T follicular helper cell (primary cell): ENCODE results near the gene CPM.
"Not testable (repeated sequence)": the region's sequence is repeated elsewhere in the genome, so short reads cannot be mapped to it uniquely, and the experiment has no call there.

Source experiments
- DNase-seq: peaks from one replicate; pipeline ENCODE4 v3.0.0-alpha.2; 2020; ENCODE audit warnings: low read depth

The CPM gene

DNA sequence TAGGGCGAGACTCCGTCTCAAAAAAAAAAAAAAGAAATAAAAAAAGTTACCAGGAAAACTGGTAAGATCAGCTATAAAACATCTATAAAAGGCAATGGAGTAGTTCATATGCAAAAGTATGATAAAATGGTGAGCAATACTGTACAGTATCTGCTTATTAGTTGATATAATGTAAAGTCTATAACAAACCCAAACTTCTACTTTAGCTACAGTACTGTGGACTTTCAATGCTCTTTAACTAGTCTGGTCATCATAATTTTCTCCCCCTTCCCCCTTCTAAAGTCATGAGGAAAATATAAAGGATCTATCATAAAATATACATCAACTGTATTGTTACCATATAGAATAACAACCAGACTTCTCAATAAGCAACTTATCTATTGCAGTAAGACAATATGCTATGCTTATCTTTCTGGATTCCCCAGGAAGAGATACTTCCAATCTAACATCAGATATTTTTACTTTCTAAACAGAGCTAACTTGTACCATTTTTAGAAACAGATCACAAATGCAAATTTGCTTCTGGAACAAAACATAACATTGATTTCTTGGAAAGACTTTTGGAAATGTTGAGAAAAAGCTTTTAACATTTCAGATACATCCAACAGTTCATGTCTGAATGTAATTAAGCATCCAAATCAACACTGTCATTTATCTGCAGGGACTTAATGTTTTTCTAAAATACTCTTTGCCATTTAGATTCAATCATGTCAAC is 81.2 kb downstream of the CPM start:
- DNase-seq = no peak

DNA sequence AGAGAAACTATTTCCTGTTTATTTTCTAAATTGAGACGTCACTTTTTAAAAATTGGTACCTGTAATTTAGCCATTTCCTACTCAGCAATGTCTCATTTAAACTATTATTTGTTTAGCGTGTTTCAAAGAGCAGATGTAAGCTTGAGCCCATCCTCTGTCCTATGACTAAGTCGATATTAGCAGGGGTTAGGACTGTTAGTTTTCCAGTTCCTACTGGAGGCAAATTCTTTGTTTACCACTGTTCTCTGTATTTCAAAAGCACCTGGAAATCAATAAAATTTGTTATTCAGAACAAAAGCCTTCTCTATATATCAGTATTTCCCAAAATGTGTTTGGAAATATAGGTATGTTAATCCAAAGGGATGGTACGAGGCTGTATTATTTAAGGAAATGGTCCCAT is 82.6 kb downstream of the CPM start:
- no peak for DNase-seq

DNA sequence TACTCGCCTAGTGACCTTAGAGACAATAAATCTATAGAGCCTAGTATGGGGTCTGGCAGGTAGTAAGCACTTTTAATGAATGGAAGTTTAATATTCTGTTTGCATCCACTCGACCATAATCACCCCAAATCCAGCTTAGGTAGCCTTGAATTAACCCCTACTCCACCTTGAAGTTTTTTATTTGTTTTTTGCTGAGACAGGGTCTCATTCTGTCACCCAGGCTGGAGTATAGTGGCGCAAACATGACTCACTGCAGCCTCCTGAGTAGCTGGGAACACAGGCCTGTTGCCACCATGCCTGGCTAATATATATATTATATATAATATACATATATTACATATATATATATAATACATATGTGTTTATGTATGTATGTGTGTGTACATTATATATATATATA is 86.2 kb downstream of the CPM start:
- DNase-seq = no peak

DNA sequence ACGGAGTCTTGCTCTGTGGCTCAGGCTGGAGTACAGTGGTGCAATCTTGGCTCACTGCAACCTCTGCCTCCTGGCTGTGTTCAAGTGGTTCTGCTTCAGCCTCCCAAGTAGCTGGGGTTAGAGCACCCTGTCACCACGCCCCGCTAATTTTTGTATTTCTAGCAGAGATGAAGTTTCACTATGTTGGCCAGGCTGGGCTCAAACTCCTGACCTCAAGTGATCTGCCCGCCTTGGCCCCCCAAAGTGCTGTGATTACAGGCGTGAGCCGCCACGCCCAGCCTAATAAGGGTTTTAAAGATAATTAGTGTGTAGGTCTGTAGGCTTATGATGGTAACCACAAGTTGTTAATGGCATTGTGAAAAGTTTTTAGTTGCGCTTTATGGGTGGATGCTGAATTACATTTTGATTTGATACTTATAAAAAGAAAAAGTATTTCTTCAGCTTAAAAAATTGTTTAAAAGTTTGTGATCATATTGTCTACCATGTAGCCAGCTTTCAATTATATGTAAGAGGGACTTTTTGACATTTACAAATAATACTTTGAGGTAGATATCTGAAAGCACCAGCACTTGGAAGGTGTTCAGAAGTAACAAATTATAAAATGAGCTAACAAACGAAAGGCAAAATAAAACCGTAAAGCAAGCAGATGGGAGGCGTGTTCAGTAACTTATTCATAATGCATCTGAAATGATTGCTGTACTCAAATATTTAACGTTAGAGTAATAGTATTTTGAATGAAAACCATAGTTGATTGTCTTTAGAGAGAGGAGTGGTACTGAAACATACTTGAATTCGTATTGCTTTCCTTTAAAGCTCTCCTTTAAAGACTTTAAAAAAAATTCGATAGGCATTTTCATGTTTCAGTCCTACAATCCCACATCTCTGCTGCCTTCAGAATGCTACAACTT is 87.9 kb downstream of the CPM start:
- DNase-seq = no peak

DNA sequence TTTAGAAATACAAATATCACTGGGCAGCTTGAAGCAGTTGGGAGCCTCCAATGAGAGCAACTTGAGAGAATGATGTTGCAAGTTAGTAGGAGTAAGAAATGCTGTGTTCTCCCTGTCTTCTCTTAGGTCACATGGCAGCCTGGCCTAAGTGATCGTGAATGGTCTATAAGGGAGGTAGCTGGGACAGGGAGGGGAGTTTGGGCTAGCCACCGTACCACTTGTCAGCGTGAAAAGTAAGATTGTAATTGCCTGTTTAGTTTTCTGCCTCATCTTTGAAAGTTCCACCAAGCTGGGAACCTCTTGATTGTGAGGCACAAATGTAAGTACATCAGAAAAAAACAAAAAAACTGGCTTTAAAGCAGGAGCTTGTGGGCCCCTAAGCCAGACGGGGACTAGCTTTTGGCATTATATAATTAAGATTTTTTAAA is 88.6 kb downstream of the CPM start:
- no peak for DNase-seq

DNA sequence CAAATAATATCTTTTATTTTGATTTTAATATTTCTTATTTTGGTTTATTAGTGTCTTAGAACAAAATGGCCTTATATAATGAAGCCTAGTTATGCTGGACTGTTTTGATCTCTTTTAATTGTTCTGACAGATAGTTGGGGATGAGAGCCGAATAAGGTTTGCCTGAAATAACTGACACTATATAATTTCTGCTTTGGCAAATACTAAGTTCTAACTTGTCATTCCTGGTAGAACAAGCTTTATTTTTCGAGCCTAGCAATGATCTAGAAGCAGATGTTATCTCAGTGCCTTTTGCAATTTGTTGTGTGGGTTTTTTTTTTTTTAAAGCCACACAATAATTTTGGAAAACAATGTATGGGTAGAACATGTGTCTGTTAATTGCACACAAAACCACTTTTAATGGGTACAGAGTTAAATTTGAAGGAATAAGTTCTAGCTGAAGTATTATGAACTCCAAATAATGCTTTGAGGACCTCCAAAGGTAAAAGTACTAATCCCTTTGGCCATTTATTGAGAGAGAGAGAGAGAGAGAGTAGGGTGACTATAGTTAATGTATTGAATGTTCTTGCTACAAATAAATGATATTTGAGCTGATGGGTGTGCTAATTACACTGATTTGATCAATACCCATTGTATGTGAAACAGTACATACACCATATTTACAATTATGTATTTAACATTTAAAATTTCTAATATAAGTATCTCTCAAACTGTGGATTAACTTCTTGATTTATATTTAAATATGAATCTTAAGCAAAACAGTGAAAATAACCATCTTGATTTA is 90.0 kb downstream of the CPM start:
- DNase-seq = no peak

DNA sequence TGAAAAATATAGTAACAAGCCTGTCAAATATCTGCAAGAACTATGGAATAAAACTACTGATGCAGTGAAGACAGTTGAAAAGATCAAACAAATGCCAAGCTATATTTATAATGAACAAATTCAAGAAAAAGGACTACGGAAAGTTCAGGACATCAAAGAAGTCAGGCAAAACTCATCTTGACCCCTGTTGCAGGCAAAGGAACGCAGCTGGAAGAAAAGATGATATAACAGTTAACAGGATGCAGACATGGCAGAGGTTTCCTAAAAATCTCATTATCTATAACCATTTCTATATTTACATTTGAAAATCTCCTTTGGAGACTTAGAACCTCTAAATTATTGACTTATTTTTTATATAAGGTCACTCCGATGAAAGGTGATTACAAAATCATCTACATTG is 90.8 kb downstream of the CPM start:
- DNase-seq = no peak

DNA sequence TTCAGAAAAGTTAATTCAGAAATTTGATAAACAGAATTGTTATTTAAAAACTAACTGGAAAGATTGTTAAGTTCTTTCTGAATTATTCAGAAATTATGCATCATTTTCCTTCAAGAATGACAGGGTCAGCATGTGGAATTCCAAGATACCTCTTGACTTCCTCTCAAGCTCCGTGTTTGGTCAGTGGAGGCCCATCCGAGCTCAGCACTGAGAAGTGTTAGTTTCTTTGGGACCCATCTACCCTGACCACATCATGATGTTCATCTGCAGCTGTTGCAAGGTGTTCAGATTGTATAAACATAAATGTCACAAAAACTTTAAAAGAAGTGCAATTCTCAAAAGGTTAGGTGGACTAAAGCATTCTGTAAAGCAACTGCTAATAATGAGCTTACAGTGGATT is 91.3 kb downstream of the CPM start:
- DNase-seq = no peak

DNA sequence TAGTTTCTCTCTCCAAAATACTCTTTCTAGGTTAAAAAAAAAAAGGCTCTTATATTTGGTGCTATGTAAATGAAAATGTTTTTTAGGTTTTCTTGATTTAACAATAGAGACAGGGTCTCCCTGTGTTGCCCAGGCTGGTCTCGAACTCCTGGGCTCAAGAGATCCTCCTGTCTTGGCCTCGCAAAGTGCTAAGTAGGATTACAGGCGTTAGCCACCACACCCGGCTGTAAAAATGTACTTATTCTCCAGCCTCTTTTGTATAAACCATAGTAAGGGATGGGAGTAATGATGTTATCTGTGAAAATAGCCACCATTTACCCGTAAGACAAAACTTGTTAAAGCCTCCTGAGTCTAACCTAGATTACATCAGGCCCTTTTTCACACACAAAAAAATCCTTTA is 91.8 kb downstream of the CPM start:
- DNase-seq = not testable (repeated sequence)

DNA sequence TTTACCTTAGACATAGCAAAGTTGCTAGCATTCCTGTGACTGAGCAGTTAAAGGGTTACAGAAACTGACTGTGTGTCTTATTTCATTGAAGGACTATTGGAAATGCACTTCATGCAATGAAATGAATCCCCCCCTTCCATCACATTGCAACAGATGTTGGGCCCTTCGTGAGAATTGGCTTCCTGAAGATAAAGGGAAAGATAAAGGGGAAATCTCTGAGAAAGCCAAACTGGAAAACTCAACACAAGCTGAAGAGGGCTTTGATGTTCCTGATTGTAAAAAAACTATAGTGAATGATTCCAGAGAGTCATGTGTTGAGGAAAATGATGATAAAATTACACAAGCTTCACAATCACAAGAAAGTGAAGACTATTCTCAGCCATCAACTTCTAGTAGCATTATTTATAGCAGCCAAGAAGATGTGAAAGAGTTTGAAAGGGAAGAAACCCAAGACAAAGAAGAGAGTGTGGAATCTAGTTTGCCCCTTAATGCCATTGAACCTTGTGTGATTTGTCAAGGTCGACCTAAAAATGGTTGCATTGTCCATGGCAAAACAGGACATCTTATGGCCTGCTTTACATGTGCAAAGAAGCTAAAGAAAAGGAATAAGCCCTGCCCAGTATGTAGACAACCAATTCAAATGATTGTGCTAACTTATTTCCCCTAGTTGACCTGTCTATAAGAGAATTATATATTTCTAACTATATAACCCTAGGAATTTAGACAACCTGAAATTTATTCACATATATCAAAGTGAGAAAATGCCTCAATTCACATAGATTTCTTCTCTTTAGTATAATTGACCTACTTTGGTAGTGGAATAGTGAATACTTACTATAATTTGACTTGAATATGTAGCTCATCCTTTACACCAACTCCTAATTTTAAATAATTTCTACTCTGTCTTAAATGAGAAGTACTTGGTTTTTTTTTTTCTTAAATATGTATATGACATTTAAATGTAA is 93.5 kb downstream of the CPM start:
- DNase-seq = no peak

DNA sequence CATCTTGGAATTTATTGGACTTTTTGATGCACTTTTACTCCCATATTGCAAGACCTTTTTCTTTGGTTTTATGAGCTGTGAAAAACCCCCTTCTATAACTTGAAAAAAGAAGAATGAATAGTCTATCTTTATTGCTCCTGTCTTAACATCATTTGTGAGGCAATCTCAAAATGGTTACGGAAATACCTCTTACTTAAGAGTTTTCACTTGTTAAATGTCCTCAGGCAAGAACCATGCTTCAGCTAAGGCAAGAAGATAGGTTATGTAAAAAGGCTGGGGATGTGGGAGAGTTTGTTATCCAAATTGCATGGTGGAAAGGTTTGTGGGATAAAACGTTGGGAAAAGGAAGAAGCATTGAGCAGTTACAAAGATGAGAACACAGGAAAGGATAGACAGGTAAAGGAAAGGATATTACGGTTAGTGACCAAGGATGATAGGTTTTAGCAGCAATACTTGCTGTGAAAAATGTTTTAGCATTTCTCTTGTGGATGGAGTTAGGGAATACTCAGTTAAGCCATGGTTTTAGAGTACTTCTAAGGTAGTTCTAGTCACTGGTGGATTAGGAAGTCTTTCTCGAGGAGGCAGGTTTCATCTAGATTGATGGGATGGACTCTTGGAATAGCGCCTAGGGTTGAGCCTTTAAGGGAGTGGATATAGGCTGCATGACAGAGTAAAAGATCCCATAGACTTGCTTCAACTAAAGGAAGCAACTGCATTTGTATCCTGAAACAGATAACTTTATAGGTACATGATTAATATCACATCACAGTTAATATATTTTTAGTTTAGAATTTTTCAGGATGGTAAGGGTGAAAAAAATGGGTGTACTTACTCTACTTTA is 94.7 kb downstream of the CPM start:
- DNase-seq = no peak

DNA sequence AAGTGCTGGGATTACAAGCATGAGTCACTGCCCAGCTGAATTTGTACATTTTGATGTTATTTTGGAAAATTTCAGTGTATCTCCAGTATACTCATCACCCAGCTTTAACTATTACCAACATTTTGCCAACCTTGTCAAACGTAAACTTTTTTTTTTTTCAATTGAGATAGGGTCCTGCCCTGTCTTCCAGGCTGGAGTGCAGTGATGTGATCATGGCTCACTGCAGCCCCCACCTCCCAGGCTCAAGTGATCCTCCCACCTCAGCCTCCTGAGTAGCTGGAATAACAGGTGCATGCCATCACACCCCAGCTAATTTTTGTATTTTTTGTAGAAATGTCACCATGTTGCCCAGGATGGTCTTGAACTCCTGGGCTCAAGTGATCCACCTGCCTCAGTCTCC is 95.8 kb downstream of the CPM start:
- DNase-seq = no peak

DNA sequence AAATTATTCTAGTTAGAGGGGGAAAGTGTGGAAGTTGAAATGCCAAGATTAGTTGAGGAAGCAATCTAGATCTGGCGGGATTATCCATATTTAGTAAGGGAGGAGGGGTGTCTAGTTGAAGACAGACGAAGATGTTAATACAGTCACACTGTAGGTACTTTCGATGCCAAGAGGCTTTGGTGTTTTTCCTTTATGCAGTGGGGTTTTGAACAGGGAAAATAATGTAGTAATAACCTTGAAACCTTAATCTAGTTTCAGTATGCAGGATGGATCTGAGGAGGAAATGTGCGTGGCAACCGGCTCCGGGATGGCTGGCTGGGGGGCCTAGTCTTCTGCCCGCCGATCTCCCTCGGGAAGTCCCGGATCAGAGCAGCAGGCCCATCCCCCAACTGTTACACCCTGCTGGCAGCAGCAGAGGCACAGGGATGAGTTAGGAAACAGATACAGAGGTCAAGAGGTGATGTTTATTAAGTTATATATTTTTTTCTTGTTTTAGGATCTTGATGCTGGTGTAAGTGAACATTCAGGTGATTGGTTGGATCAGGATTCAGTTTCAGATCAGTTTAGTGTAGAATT is 97.5 kb downstream of the CPM start:
- no peak for DNase-seq

DNA sequence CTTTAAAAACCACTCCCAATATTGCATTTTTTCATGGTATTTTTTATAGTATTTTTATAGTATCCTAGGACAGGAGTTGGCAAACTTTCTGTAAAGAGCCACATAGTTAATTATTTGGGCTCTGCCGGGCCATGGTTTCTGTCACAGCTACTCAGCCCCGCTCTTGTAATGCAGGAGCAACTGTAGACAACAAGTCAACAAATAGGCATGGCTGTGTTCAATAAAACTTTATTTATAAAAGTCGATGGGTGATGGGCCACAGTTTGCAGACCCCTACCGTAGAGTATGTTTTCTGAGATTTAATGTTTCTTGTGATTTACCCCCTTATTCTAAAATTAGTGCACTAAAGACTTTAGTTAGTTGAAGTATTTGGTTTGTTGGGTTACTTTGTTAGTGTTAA is 99.5 kb downstream of the CPM start:
- DNase-seq = no peak

DNA sequence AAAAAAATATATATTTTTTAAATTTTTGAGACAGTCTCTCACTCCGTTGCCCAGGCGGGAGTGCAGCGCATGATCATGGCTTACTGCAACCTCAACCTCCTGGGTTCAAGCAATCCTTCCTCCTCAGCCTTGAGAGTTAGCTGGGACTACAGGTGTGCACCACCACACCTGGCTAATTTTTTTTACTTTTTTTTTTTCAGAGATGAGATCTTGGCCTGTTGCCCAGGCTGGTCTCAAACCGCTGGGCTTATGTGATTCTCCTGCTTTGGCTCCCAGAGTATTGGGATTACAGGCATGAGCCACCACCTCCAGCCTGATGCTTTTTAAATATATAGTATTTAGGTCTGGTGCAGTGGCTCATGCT is 100.5 kb downstream of the CPM start:
- DNase-seq = no peak

DNA sequence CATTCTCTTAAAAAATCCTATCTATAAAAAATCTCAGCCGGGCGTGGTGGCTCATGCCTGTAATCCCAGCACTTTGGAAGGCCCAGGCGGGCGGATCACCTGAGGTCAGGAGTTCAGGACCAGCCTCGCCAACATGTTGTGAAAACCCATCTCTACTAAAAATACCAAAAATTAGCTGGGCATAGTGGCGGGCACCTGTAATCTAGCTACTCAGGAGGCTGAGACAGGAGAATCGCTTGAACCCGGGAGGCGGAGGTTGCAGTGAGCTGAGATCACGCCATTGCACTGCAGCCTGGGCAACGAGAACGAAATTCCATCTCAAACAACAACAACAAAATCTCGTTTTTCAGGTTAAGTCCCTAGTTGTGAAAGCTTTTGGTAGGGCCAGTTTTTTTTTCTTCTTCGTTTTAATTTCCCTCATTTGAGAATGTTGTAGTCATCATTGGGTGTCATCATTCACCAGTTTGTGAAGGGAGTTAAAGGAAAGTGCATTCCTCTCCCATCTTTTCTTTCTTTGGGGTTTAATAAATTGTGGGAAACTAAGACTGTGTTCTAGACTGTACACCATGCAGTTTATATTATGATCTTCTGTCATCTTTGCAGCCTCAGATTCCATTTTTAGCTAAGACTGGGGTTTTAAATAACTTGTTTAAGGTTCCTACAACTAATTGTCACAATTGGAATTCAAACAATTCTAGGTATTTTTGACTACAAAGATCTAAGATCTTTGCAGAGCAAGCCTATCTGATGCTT is 101.0 kb downstream of the CPM start:
- no peak for DNase-seq

DNA sequence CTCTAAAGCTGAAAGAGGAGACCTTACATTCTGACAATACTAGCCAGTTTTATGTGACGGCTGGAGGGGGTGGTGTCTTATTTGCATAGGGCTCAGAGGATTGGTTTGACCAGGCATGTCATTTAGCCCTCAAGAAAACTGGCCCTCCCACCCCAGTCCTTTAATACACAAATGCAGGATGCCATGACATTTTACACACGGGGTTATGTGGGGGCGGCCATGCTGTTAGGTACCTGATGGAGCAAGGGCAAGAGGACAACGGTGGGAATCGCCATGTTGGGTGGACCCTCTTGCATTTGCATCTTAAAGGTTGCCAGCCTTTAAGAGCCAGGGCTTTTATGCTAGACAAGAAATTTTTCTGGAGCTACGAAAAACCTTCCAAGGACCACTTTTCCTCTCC is 101.7 kb downstream of the CPM start:
- no peak for DNase-seq

DNA sequence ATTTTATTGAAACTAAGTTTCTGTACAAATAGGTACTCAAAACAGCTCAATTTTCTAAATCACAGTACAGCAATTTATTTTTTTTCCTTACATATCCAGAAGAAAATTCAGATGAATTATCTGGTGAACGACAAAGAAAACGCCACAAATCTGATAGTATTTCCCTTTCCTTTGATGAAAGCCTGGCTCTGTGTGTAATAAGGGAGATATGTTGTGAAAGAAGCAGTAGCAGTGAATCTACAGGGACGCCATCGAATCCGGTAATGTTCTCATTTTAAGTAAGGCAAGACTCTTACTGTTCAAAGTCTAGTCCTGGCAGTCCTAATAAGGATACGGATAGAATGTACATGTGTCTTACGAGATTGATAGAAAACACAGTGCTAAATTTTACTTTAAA is 104.3 kb downstream of the CPM start:
- DNase-seq = no peak

DNA sequence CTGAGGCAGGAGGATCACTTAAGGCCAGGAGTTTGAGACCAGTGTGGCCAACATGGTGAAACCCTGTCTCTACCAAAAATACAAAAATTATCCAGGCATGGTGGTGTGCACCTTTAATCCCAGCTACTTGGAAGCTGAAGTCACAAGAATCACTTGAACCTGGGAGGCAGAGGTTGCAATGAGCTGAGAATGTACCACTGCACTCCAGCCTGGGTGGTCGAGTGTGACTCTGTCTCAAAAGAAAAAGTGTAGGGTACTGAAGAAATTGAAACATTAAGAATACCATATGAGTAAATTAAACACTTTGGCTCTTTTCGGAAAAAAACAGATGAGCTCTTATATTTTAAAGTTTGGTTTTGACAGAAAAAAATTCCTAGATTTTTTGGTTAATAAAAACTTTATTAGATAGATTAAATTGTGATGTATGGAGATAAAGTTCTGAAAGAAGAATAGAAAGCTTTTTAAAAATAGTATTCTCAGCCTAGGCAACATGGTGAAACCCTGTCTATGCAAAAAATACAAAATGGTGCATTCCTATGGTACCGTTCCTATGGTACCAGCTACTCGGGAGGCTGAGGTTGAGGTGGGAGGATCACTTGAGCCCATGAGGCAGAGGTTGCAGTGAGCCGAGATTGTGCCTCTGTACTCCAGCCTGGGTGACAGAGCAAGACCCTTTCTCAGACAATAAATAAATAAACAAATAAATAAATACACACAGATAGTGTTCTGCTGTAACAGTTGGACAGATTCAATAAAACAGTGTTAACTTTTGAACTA is 104.9 kb downstream of the CPM start:
- no peak for DNase-seq
